HEK293 (cell line): ENCODE measurements around the gene URGCP.

Experiments used
- CTCF ChIA-PET: fragments of 350-600 bp; formaldehyde crosslinking; extraction: SDS; loops from one replicate; lab custom pipeline; 2021; ENCODE audit warnings: antibody characterized with exemption; lab: Yijun Ruan, JAX
- POLR2A ChIA-PET: fragments of 300-600 bp; formaldehyde crosslinking; extraction: SDS; loops from one replicate; lab custom pipeline; 2020; ENCODE audit warnings: antibody characterized with exemption, inconsistent platforms; lab: Yijun Ruan, JAX
- H3K27ac ChIP-seq: fragments of 200-500 bp; sonication (Bioruptor generic); 2 replicates; pipeline ENCODE4 v1.5.1; 2014; ENCODE audit warnings: low read depth, low read length, control low read depth, inconsistent platforms; ENCODE audit errors: extremely low read depth
- H3K36me3 ChIP-seq, 2 experiments: fragments of 200-500 bp in 1 of 2; sonication (Bioruptor generic) in 1 of 2; 1 replicate in 1 of 2; 2 replicates in 1 of 2; pipeline ENCODE4 v1.5.1; 2014 to 2017; ENCODE audit warnings: inconsistent platforms in 2 of 2, low read length in 2 of 2; ENCODE audit not compliant: control insufficient read depth in 2 of 2, insufficient read depth in 1 of 2
- H3K4me1 ChIP-seq: fragments of 200-500 bp; sonication (Bioruptor generic); 2 replicates; pipeline ENCODE4 v1.5.1; 2014; ENCODE audit warnings: mild to moderate bottlenecking, low read length, inconsistent platforms; ENCODE audit not compliant: control insufficient read depth, insufficient read depth
- H3K4me3 ChIP-seq: 2 replicates; pipeline ENCODE4 v1.5.1; 2011; ENCODE audit warnings: low read depth, mild to moderate bottlenecking, control low read depth, low read length, moderate library complexity
- H3K9me3 ChIP-seq: fragments of 200-500 bp; sonication (Bioruptor generic); 2 replicates; pipeline ENCODE4 v1.5.1; 2014; ENCODE audit warnings: low read depth, low read length, inconsistent platforms; ENCODE audit not compliant: control insufficient read depth, insufficient read depth
- KLF16 ChIP-seq: fragments of 450-650 bp; formaldehyde crosslinking; IDR thresholded peaks from 2 replicates; pipeline ENCODE4 v1.5.1; 2017; ENCODE audit warnings: missing biosample characterization, missing genetic modification characterization
- OVOL3 ChIP-seq: fragments of 450-650 bp; formaldehyde crosslinking; IDR thresholded peaks from 2 replicates; pipeline ENCODE4 v1.5.1; 2016; ENCODE audit warnings: missing biosample characterization, missing genetic modification characterization
- SP2 ChIP-seq: fragments of 450-650 bp; formaldehyde crosslinking; IDR thresholded peaks from 2 replicates; pipeline ENCODE4 v1.5.1; 2016; ENCODE audit warnings: missing biosample characterization, missing genetic modification characterization
- SP3 ChIP-seq: fragments of 450-650 bp; formaldehyde crosslinking; IDR thresholded peaks from 2 replicates; pipeline ENCODE4 v1.5.1; 2016; ENCODE audit warnings: missing biosample characterization, missing genetic modification characterization
- TRIM28 ChIP-seq: IDR thresholded peaks from 2 replicates; pipeline ENCODE4 v1.6.1; 2011; ENCODE audit warnings: low read length, control low read depth, borderline replicate concordance
- YY2 ChIP-seq: fragments of 450-650 bp; formaldehyde crosslinking; IDR thresholded peaks from 2 replicates; pipeline ENCODE4 v1.5.1; 2016; ENCODE audit warnings: missing biosample characterization, missing genetic modification characterization
- ZFP69B ChIP-seq: fragments of 450-650 bp; formaldehyde crosslinking; IDR thresholded peaks from 2 replicates; pipeline ENCODE4 v1.5.1; 2016; ENCODE audit warnings: missing biosample characterization, missing genetic modification characterization
- ZNF23 ChIP-seq: fragments of 450-650 bp; formaldehyde crosslinking; IDR thresholded peaks from 2 replicates; pipeline ENCODE4 v1.5.1; 2016; ENCODE audit warnings: missing biosample characterization, missing genetic modification characterization, borderline replicate concordance
- ZNF404 ChIP-seq: fragments of 450-650 bp; formaldehyde crosslinking; IDR thresholded peaks from 2 replicates; pipeline ENCODE4 v1.5.1; 2017; ENCODE audit warnings: missing biosample characterization, missing genetic modification characterization
- ZNF473 ChIP-seq: fragments of 450-650 bp; formaldehyde crosslinking; IDR thresholded peaks from 2 replicates; pipeline ENCODE4 v1.5.1; 2017; ENCODE audit warnings: missing biosample characterization, missing genetic modification characterization
- ZNF518A ChIP-seq: fragments of 450-650 bp; formaldehyde crosslinking; conservative IDR thresholded peaks from 2 replicates; pipeline ENCODE4 v1.5.1; 2016; ENCODE audit warnings: low read depth, missing biosample characterization, missing genetic modification characterization
- ZNF658 ChIP-seq: fragments of 450-650 bp; formaldehyde crosslinking; IDR thresholded peaks from 2 replicates; pipeline ENCODE4; 2016; ENCODE audit warnings: missing biosample characterization, missing genetic modification characterization
- ZNF692 ChIP-seq: fragments of 450-650 bp; formaldehyde crosslinking; IDR thresholded peaks from 2 replicates; pipeline ENCODE4 v1.5.1; 2016; ENCODE audit warnings: missing biosample characterization, missing genetic modification characterization
- ZNF704 ChIP-seq: fragments of 450-650 bp; formaldehyde crosslinking; IDR thresholded peaks from 2 replicates; pipeline ENCODE4 v1.5.1; 2016; ENCODE audit warnings: missing biosample characterization, missing genetic modification characterization
- ZNF777 ChIP-seq: fragments of 450-650 bp; formaldehyde crosslinking; IDR thresholded peaks from 2 replicates; pipeline ENCODE4 v1.5.1; 2017; ENCODE audit warnings: missing biosample characterization, missing genetic modification characterization, borderline replicate concordance
- ZNF785 ChIP-seq: fragments of 450-650 bp; formaldehyde crosslinking; IDR thresholded peaks from 2 replicates; pipeline ENCODE4 v1.5.1; 2016; ENCODE audit warnings: missing biosample characterization, missing genetic modification characterization
- ZSCAN30 ChIP-seq: fragments of 450-650 bp; IDR thresholded peaks from 2 replicates; pipeline ENCODE4 v1.5.1; 2018; ENCODE audit warnings: missing biosample characterization, mild to moderate bottlenecking, missing genetic modification characterization, moderate library complexity

Gene URGCP

GRCh38 chr7:43915907-43916306 lies 9.5 kb upstream of the URGCP start:
- no peaks in the 10 kb centered on the region for H3K4me1 ChIP-seq
- ChIA-PET CTCF (no interaction called here), POLR2A (no interaction called here)
- no peak overlapping the region for H3K4me3 ChIP-seq
- H3K27ac ChIP-seq: no peak overlapping the region
- H3K9me3 ChIP-seq: no peaks in the 10 kb centered on the region
- H3K36me3 ChIP-seq: peaks cover 0 to 8% of the 10 kb centered on the region in 2 experiments; a peak in 1 of 3 replicates
- TF ChIP-seq ZNF785 (tag by site-specific recombination): no peak
- no peak for TF ChIP-seq SP3 (tag by site-specific recombination)
- TF ChIP-seq TRIM28: no peak
- TF ChIP-seq ZSCAN30 (tag by site-specific recombination): no peak
- no peak for TF ChIP-seq ZNF404
- TF ChIP-seq ZFP69B (tag by site-specific recombination): no peak
- TF ChIP-seq SP2 (tag by site-specific recombination): no peak
- TF ChIP-seq KLF16 (tag by site-specific recombination): no peak

- Histone ChIP-seq H3K9me3 (no peaks in the 10 kb centered on the region), H3K4me3 (no peak overlapping the region), H3K27ac (no peak overlapping the region), H3K4me1 (no peaks in the 10 kb centered on the region), H3K36me3 (peaks cover 0 to 8% of the 10 kb centered on the region in 2 experiments; a peak in 1 of 3 replicates)
- CTCF ChIA-PET: no interaction called here
- no peak for TF ChIP-seq ZNF704 (tag by site-specific recombination)
- TF ChIP-seq ZNF23 (tag by site-specific recombination): no peak
- no peak for TF ChIP-seq ZNF518A (tag by site-specific recombination)
- no peak for TF ChIP-seq ZNF658 (tag by site-specific recombination)
- no peak for TF ChIP-seq ZNF692 (tag by site-specific recombination)
- no peak for TF ChIP-seq ZNF473
- no peak for TF ChIP-seq YY2 (tag by site-specific recombination)
- TF ChIP-seq OVOL3 (tag by site-specific recombination): no peak
- no peak for TF ChIP-seq ZNF777 (tag by site-specific recombination)
- POLR2A ChIA-PET: no interaction called here
These were observed 8.4 kb upstream of the URGCP start for GRCh38 chr7:43914795-43915194.
